OCI-LY3 (cell line): Measurements from ENCODE around the gene NNAT.
"Not testable (repeated sequence)": the region's sequence is repeated elsewhere in the genome, so short reads cannot be mapped to it uniquely, and the experiment has no call there.

Experiments
- H2AFZ ChIP-seq: fragments of 200-600, 300-600 bp; shearing (Covaris generic); 2 replicates; pipeline ENCODE4 v1.6.0; 2014; ENCODE audit warnings: antibody characterized with exemption, low read depth, low read length
- H3K27ac ChIP-seq: fragments of 200-600, 300-600 bp; sonication (generic); 2 replicates; pipeline ENCODE4 v1.5.1; 2014; ENCODE audit warnings: mild to moderate bottlenecking, low read length, moderate library complexity, mixed read lengths
- H3K27me3 ChIP-seq: fragments of 200-600, 300-600 bp; sonication (generic); 2 replicates; pipeline ENCODE4 v1.6.1; 2014; ENCODE audit warnings: low read depth, low read length, mixed read lengths
- H3K36me3 ChIP-seq: fragments of 200-600, 300-600 bp; sonication (generic); replicated peaks from 2 replicates; pipeline ENCODE3; 2014; ENCODE audit warnings: low read depth, low read length, mixed read lengths
- H3K4me1 ChIP-seq: fragments of 300-600, 200-600 bp; sonication (generic); 2 replicates; pipeline ENCODE4 v1.6.1; 2014; ENCODE audit warnings: low read length, mixed read lengths
- H3K4me2 ChIP-seq: fragments of 200-600, 300-600 bp; sonication (generic); 2 replicates; pipeline ENCODE4 v1.6.1; 2014; ENCODE audit warnings: low read length, mixed read lengths
- H3K4me3 ChIP-seq: fragments of 300-600, 200-600 bp; sonication (generic); 2 replicates; pipeline ENCODE4 v1.5.1; 2014; ENCODE audit warnings: antibody characterized with exemption, mild to moderate bottlenecking, low read length, moderate library complexity
- H3K79me2 ChIP-seq: fragments of 300-600, 200-600 bp; shearing (Covaris generic); 2 replicates; pipeline ENCODE4 v1.6.1; 2014; ENCODE audit warnings: mild to moderate bottlenecking, low read length, mixed read lengths
- H3K9ac ChIP-seq: fragments of 300-600, 200-600 bp; shearing (Covaris generic); 2 replicates; pipeline ENCODE4 v1.6.0; 2014; ENCODE audit warnings: mild to moderate bottlenecking, low read length, moderate library complexity
- H3K9me3 ChIP-seq: fragments of 200-600, 300-600 bp; shearing (Covaris generic); 2 replicates; pipeline ENCODE4 v1.6.1; 2014; ENCODE audit warnings: low read length, mixed read lengths; ENCODE audit not compliant: insufficient read depth
- H4K20me1 ChIP-seq: fragments of 200-600, 300-600 bp; sonication (generic); 2 replicates; pipeline ENCODE4 v1.6.1; 2016; ENCODE audit warnings: low read length, mixed read lengths; ENCODE audit not compliant: insufficient read depth
- CTCF ChIP-seq: fragments of 200-600, 300-600 bp; sonication (generic); IDR thresholded peaks from 2 replicates; pipeline ENCODE4 v1.5.1; 2014; ENCODE audit warnings: antibody characterized with exemption, low read length, low read depth
- EZH2phosphoT487 ChIP-seq: fragments of 200-600 bp; shearing (Covaris generic); IDR thresholded peaks from 2 replicates; pipeline ENCODE4 v1.6.1; 2018; ENCODE audit warnings: antibody characterized with exemption, mixed run types, low read depth

Gene NNAT

GRCh38 chr20:37547912-37548311 is 26.9 kb downstream of the NNAT start:
- H2AFZ ChIP-seq = no peak overlapping the region
- peaks cover 10% of the 10 kb centered on the region for H3K4me1 ChIP-seq
- H3K9me3 ChIP-seq = no peaks in the 10 kb centered on the region
- H3K9ac ChIP-seq = no peak overlapping the region
- no peak overlapping the region for H3K4me3 ChIP-seq
- H4K20me1 ChIP-seq = no peaks in the 10 kb centered on the region
- no peak overlapping the region for H3K4me2 ChIP-seq
- H3K27ac ChIP-seq = no peak overlapping the region
- no peaks in the 10 kb centered on the region for H3K36me3 ChIP-seq
- peaks cover 11% of the 10 kb centered on the region; the same call in 1 of the 2 replicates for H3K27me3 ChIP-seq
- no peaks in the 10 kb centered on the region for H3K79me2 ChIP-seq
- no peak for TF ChIP-seq EZH2phosphoT487
- TF ChIP-seq CTCF = no peak

GRCh38 chr20:37550101-37550920 is 29.3 kb downstream of the NNAT start:
- not testable (repeated sequence) for H2AFZ ChIP-seq, H4K20me1 ChIP-seq, H3K4me2 ChIP-seq, H3K27ac ChIP-seq, H3K27me3 ChIP-seq, H3K36me3 ChIP-seq, H3K79me2 ChIP-seq, H3K9me3 ChIP-seq, H3K9ac ChIP-seq, H3K4me3 ChIP-seq
- peaks cover 13% of the 10 kb centered on the region for H3K4me1 ChIP-seq

- not testable (repeated sequence) for H3K27me3 ChIP-seq, H3K36me3 ChIP-seq, H3K4me3 ChIP-seq, H4K20me1 ChIP-seq, H3K4me2 ChIP-seq, H3K79me2 ChIP-seq, H3K27ac ChIP-seq, H3K9ac ChIP-seq, H2AFZ ChIP-seq, H3K9me3 ChIP-seq
- H3K4me1 ChIP-seq = peaks cover 13% of the 10 kb centered on the region
Measured at GRCh38 chr20:37551660-37552059, 30.6 kb downstream of the NNAT start.

- H3K36me3 ChIP-seq = no peaks in the 10 kb centered on the region
- H3K4me3 ChIP-seq = no peak overlapping the region
- peaks cover 15% of the 10 kb centered on the region for H3K27me3 ChIP-seq
- H3K9ac ChIP-seq = no peak overlapping the region
- no peak overlapping the region for H2AFZ ChIP-seq
- no peaks in the 10 kb centered on the region for H3K9me3 ChIP-seq
- H3K79me2 ChIP-seq = no peaks in the 10 kb centered on the region
- H3K4me2 ChIP-seq = peak overlapping the region; percentile 8
- H4K20me1 ChIP-seq = no peaks in the 10 kb centered on the region
- peaks cover 13% of the 10 kb centered on the region for H3K4me1 ChIP-seq
- TF ChIP-seq CTCF (no peak), EZH2phosphoT487 (no peak)
- no peak overlapping the region for H3K27ac ChIP-seq
Measured at GRCh38 chr20:37552415-37552814, 31.4 kb downstream of the NNAT start.

GRCh38 chr20:37554721-37555298 is 33.8 kb downstream of the NNAT start:
- not testable (repeated sequence) for H3K9ac ChIP-seq

More at GRCh38 chr20:37554721-37555298, 33.8 kb downstream of the NNAT start:
- H3K36me3 ChIP-seq, H3K9me3 ChIP-seq, H3K79me2 ChIP-seq, H2AFZ ChIP-seq, H3K27ac ChIP-seq, H3K4me3 ChIP-seq, H4K20me1 ChIP-seq, H3K4me2 ChIP-seq: not testable (repeated sequence)
- Histone ChIP-seq H3K4me1 (peaks cover 13% of the 10 kb centered on the region), H3K27me3 (peaks cover 15% of the 10 kb centered on the region)
